OCI-LY1 (cell line): Measurements from ENCODE around the gene CAPN12.

Source experiments
- EZH2 ChIP-seq: fragments of 200-600 bp; sonication (generic), shearing (Covaris generic); IDR thresholded peaks from 2 replicates; pipeline ENCODE4 v1.8.0; 2017; ENCODE audit warnings: borderline replicate concordance, mixed run types, mild to moderate bottlenecking, antibody characterized with exemption, low read length, moderate library complexity, mixed read lengths
- TF ChIP-seq, protein P1 (sequence below): fragments of 200-600 bp; sonication (generic), shearing (Covaris generic); IDR thresholded peaks from 2 replicates; pipeline ENCODE4 v1.5.1; 2017; ENCODE audit warnings: mild to moderate bottlenecking, antibody characterized with exemption, low read length, moderate library complexity, mixed read lengths

DNA sequence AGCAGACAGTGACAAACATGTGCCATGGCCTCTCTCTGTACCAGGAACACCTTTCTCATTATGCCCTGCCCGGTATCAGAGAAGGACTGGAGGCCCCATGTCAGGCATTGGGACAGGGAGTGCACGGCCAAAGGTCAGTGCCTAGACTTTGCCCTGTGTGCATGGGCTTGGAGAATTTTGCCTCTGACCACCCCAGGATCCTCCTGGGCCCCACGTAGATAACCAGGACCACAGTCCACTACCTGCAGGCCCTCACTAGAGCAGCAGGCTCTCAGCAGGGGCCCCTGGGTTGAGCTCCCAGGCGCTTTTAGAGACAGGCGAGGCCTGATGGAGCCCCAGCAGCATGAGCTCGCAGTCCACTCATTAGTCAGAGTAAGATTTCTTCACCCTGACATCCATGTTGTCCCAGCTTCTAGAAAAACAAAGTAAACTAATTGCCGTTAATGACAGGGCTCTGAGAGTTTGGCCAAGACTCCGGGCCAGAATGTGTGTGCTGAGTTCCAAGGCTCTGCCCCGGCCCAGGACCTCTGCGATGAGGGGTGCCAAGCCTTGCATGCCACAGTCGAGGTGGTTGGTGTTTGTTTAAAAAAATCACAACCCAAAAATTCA lies 42.7 kb downstream of the CAPN12 start:
- TF ChIP-seq, protein P1, sequence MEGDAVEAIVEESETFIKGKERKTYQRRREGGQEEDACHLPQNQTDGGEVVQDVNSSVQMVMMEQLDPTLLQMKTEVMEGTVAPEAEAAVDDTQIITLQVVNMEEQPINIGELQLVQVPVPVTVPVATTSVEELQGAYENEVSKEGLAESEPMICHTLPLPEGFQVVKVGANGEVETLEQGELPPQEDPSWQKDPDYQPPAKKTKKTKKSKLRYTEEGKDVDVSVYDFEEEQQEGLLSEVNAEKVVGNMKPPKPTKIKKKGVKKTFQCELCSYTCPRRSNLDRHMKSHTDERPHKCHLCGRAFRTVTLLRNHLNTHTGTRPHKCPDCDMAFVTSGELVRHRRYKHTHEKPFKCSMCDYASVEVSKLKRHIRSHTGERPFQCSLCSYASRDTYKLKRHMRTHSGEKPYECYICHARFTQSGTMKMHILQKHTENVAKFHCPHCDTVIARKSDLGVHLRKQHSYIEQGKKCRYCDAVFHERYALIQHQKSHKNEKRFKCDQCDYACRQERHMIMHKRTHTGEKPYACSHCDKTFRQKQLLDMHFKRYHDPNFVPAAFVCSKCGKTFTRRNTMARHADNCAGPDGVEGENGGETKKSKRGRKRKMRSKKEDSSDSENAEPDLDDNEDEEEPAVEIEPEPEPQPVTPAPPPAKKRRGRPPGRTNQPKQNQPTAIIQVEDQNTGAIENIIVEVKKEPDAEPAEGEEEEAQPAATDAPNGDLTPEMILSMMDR, result no peak
- no peak for TF ChIP-seq EZH2
